Right kidney (tissue), 1 donor: ENCODE results near the gene PLCL1.

ENCODE experiments used
- DNase-seq: peaks from one replicate; pipeline ENCODE4 v3.0.0-alpha.2; 2016

Gene PLCL1

GRCh38 chr2:197952540-197953202 lies 148.3 kb downstream of the PLCL1 start:
- no peak for DNase-seq

DNA sequence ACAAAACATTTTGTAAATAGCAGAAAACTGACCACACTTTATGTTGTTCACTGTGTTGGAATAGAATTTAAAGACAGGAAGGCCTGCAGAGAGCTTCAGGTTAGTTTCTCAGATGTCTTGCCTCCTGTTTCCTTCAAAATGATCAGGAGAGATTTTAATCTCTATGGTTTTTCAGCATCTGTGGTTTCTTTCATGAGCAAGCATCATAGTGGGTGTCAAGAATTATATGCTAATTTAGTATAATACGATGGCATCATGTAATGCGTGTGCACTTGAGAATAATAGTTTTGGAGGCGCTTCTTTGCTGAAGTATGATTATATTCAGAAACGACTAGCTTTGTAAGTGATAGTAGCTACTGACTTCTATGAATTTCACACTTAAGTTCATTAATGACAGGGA lies 149.9 kb downstream of the PLCL1 start:
- DNase-seq: no peak

- no peak for DNase-seq
Measured at GRCh38 chr2:197958592-197959150, 154.3 kb downstream of the PLCL1 start.

- no peak for DNase-seq
Measured at GRCh38 chr2:197959383-197959782, 155.0 kb downstream of the PLCL1 start.

GRCh38 chr2:197960786-197961185 lies 156.4 kb downstream of the PLCL1 start:
- no peak for DNase-seq

GRCh38 chr2:197964720-197965119 lies 160.3 kb downstream of the PLCL1 start:
- DNase-seq: no peak

GRCh38 chr2:197965756-197966155 lies 161.4 kb downstream of the PLCL1 start:
- DNase-seq: no peak

- no peak for DNase-seq
Measured at GRCh38 chr2:197969391-197969893, 165.0 kb downstream of the PLCL1 start.

DNA sequence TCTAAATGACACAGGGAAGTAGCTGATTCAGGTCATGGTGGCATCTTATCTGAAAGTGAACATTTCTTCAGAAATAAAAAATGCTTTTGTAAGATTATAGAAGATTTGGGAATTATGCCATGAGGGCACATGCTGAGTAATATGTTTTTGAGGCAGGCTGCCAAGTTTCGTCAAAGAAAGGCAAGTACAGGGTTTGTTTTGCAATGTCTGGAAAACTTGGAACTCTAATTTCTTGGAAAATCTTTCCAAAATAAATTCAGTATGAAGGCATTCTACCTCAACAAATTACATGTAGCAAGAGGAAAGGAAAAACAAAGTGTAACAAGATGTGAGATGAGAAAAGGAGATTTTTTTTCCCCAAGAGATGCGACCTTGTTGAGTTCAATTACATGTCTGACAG lies 167.7 kb downstream of the PLCL1 start:
- no peak for DNase-seq

- DNase-seq: no peak
Measured at GRCh38 chr2:197972587-197972986, 168.2 kb downstream of the PLCL1 start.

- DNase-seq: no peak
Measured at GRCh38 chr2:197973772-197974171, 169.4 kb downstream of the PLCL1 start.

DNA sequence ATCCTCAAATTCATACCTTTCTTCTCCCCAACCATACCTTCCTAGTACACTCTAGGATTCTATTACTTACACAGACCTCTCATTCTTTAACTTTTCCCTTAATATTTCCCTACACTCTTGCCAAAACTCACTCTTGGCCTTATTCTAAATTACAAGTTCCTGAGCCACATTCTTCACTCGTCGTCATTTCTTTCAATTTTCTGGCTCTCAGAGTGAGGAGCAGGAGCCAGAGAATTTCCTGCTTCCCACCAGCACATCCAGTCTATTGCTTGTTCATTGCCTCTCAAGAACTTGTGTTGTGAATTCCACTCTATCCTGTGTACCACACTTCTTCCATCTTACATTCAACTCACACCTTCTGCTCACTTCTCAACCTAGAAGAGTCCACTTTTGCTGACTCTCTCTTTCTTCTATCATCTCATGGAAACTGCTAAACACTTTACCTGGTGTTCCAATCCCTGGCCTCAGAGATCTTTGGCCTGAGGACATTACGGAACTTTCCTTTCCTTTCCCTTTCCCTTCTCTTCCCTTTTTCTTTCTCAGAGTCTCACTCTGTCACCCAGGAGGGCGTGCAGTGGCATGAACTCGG lies 171.6 kb downstream of the PLCL1 start:
- no peak for DNase-seq

DNA sequence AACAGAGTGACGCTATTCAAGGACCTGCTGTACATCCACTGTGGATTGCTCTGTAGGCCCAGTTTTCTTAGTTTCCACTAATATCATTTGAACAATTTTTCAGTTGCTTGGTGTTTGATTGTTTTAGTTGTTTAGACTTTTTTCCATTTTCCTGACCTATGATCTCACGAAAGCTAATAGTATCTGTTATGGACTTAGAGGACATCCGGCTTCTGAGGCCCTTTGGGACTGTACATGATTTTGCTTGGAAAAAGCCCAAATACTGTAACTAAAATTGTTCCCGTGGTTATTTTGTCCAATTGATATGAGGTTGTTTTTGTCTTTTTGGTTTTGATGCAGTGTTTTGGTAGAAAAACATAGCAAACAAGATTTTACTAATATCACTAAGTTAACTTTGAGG lies 174.6 kb downstream of the PLCL1 start:
- no peak for DNase-seq

GRCh38 chr2:197982565-197982964 lies 178.2 kb downstream of the PLCL1 start:
- DNase-seq: no peak

- no peak for DNase-seq
Measured at GRCh38 chr2:197985029-197985638, 180.7 kb downstream of the PLCL1 start.

- DNase-seq: no peak
Measured at GRCh38 chr2:197986977-197987376, 182.6 kb downstream of the PLCL1 start.

DNA sequence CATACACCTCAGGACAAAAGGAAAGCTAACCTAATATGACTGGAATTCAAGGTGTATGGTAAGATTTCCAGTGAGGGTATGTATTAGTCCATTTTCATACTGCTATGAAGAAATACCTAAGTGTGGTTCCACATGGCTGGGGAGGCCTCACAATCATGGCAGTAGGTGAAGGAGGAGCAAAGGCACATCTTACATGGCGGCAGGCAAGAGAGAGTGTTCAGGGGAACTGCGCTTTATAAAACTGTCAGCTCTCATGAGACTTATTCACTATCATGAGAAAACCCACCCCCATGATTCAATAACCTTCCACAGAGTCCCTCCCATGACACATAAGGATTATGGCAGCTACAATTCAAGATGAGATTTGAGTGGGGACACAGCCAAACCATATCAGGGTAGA lies 186.0 kb downstream of the PLCL1 start:
- no peak for DNase-seq

GRCh38 chr2:197992482-197993133 lies 188.2 kb downstream of the PLCL1 start:
- DNase-seq: no peak

DNA sequence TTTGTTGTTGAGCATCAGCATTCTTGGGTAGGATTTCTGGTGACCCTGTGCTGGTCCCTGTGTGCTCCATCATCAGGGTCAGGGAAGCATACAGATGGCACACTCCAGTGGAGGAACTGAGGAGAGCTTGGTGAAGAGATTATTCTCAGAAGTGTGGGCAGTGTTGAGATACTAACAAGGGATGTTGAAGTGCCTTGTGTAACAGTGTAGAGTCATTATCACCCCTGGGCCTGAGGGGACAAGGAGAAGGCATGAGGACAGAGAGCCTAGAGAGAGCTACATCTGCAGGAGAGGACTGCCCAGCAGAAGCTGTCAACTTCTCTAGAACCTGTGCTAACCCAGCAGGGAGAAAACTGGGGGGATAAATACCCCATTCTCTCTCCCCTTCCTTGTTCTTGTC lies 189.0 kb downstream of the PLCL1 start:
- DNase-seq: no peak

DNA sequence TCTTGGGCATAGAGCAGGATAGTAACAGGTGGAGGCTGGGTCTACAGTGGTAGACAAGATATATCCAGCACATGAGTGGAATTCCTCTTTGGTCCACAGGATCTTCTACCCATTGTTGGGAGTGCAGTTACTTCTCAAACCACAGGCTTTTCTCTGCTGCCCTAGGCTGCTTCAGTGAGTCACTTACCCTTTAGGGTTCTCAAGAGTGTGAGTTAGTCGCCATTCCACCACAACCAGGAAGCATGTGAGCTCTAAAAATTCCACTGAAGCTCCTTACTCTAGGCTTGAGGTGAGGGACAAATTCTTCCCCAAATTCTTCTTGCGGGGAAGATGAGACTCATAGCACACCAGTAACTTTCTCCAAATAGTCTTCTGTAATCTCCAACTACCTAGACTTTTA lies 189.4 kb downstream of the PLCL1 start:
- no peak for DNase-seq

DNA sequence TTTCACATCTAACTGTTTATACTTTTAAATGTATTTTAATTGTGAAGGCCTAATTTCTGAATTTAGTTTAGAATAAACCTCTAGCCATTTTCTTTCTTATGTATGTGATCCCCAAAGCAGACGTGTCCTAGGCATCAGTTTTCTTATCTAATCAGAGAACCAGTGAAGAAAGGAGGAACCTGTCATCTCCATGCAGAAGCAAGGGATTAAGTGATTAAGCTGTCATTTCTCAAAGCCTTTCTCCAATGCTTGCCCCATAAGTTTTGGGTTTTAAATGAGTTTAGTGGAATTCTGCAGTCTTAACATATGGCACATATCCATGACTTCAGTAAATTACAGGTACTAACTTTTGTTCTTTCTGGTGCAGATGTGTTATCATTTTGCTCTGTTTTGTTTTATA lies 190.4 kb downstream of the PLCL1 start:
- DNase-seq: no peak

DNA sequence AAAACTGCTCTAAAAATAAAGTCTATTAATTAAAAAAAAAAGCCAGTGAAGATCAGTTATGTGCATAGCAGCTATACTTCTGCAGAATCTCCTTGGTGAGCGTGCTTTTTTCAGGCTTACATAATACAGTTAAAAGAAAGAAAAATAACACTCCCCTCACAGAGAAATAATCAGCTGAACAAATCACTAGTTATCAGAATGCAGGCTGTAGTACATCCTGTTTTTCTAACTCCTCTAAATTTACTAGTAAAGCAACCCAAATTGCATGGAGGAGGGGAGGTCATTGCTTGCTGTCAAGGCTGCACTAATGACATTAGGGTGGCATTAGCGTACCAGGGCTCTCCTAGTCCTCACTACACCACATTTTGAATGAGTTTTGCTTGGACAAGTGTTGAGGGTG lies 192.2 kb downstream of the PLCL1 start:
- DNase-seq: no peak

DNA sequence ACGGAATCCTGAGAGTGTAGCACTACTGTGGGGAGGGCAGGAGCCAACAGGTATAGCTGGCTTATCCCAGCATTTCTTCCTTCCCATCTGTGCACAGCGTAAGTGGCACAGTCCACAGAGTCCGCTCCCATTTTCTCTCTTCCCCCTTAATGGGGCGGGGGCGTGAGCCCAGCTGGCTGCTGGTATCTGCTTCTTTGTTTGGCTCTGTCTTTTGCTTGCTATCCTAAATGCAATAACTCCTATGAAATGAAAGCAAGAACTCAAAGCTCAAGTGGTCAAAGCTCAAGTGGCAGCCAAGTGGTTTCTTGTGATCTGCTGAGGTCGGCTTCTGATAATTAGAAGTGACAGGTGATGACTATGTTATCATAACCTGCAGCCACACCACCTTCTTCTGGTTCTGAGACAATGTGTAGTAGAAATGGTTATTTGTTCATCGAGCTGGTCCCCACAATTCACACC lies 192.7 kb downstream of the PLCL1 start:
- no peak for DNase-seq
